Muscle layer of colon (tissue), 2 donors: ENCODE measurements around the gene MRPL20.

Experiments
- H3K27ac ChIP-seq: one replicate; pipeline ENCODE4 v1.7.0; 2013; ENCODE audit warnings: low read depth, mild to moderate bottlenecking, low read length, moderate library complexity
- H3K27me3 ChIP-seq, 2 donors: one replicate each; pipeline ENCODE4 v1.7.0; 2013; ENCODE audit warnings: low read length in 2 of 2, mild to moderate bottlenecking in 2 of 2; ENCODE audit not compliant: insufficient read depth in 2 of 2, control insufficient read depth in 1 of 2
- H3K36me3 ChIP-seq: one replicate; pipeline ENCODE4 v1.7.0; 2013; ENCODE audit warnings: mild to moderate bottlenecking, low read length; ENCODE audit not compliant: insufficient read depth
- H3K4me1 ChIP-seq: one replicate; pipeline ENCODE4 v1.7.0; 2013; ENCODE audit warnings: mild to moderate bottlenecking, low read length; ENCODE audit not compliant: insufficient read depth
- H3K4me3 ChIP-seq, 2 donors: one replicate each; pipeline ENCODE4 v1.7.0; 2013; ENCODE audit warnings: low read length in 2 of 2, low read depth in 1 of 2, mild to moderate bottlenecking in 1 of 2, moderate library complexity in 1 of 2
- H3K9ac ChIP-seq: one replicate; pipeline ENCODE4 v1.7.0; 2013; ENCODE audit warnings: low read length
- H3K9me3 ChIP-seq: one replicate; pipeline ENCODE4 v1.7.0; 2013; ENCODE audit warnings: mild to moderate bottlenecking, low read length
- donor health status: abdominal sarcoma.
- donor health status: Adenocarcinoma of cecum.

MRPL20 gene

GRCh38 chr1:1442069-1442770 is 35.1 kb upstream of the MRPL20 start:
- Histone ChIP-seq H3K36me3 (no peaks in the 10 kb centered on the region), H3K9me3 (no peaks in the 10 kb centered on the region), H3K27ac (no peak overlapping the region), H3K27me3 (no peaks in the 10 kb centered on the region), H3K4me1 (peaks cover 23% of the 10 kb centered on the region), H3K4me3 (no peak overlapping the region), H3K9ac (no peak overlapping the region)

DNA sequence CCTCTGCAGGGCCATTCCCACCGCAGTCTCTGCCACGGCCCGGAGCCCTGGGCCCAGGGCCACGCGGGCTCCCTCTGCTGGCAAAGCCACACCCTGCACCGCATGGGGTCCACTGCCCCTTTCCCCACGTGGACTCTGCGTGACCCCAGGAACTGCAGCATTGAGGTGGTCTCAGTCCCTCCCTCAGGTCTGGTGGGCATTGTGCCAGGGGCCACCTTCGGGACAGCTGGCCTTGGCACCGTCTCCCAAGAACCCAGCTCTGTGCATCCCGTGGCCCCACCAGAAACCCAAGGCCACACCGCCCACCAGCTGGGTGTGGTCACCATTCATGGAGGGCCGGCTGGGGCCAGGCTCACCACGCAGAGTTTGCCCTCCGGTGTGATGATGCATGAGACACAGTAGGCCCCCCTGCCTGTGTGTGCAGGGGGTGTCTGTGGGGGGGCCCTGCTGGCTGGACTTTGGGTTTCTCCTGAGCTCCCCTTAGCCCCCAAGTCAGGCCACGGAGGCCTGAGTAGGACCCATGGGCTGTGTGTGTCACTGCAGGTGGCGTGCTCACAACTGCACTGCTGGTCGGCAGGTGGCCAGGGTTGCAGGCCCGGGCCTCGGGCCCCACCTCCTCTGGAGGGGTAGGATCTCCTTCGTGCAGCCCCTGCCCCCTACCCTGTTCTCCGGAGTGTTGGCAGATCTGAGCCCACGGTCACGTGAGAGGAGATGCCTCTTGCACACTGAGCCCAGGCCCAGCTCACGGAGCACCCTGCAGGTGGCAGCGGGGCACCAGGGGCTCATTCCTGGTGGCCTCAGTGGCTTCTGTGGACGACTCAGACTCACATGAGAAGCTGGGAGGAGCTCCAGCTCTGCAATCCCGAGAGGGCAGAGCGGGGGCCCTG is 34.2 kb upstream of the MRPL20 start:
- H3K27ac ChIP-seq: no peak overlapping the region
- H3K9ac ChIP-seq: no peak overlapping the region
- no peaks in the 10 kb centered on the region for H3K27me3 ChIP-seq
- no peaks in the 10 kb centered on the region for H3K36me3 ChIP-seq
- peaks cover 31% of the 10 kb centered on the region for H3K4me1 ChIP-seq
- no peak overlapping the region for H3K4me3 ChIP-seq
- H3K9me3 ChIP-seq: no peaks in the 10 kb centered on the region

DNA sequence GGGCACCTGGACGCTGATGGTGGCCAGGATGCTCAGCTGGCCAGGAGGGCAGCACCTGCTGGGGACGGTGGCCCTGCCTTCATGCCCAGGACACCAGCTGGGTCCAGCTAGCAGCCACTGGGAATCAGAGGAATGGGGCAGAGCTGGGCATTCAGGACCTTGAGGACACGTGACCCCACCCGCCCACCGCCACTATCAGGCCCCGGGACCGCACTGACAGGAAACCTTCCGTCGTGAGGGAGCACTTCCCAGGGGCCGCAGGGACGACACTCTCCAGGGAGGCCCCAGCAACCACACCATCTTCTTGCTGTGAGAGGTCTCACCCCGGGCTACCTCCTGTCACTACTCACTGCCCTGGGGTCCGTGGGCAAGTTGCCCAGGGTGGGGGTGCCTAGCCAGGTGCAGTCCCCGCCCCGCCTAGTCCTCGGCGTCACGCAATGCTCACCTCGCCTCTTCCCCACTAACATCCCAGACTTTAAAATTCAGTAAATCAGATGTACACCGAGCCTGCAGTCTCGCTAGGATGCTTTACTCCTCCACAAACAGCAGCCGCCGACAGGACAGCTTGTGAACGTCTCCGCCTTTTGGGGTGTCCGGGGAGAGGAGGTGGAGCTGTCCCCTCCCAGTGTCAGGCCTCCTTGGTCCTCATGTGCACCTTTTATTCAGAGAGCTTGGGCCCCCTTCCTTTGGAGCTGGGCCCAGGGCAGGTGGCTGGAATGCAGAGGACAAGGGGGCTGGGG is 33.3 kb upstream of the MRPL20 start:
- Histone ChIP-seq H3K9ac (no peak overlapping the region), H3K27ac (no peak overlapping the region), H3K4me1 (peaks cover 34% of the 10 kb centered on the region)

DNA sequence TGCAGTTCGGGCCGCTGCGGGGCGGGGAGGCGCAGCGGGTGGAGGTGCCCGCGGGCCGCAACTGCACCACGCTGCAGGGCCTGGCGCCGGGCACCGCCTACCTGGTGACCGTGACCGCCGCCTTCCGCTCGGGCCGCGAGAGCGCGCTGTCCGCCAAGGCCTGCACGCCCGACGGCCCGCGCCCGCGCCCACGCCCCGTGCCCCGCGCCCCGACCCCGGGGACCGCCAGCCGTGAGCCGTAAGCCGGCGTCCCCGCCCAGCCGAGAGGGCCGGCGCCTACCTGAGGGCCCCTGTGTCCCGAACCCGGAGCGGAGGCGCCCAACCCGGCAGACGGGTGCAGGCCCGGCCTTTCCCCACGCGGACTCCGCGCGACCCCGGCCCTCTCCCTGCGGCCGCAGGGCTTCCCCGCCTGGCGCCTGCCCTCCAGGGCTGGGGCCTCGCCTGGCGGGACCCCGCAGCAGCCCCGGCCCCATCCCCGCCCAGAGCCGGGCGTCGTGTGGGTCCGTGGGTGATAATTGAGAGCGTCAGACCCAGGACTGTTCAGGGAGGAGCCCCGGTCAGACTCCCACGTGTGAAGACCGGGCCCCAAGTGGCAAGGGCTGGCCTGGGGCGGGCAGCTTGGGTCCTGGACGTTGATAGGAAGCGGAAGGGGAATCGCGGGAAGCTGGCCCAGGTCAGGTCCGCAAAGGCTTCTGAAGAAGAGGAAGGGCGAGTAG is 32.6 kb upstream of the MRPL20 start:
- Histone ChIP-seq H3K4me3 (no peak overlapping the region), H3K9ac (no peak overlapping the region), H3K27me3 (no peaks in the 10 kb centered on the region), H3K27ac (no peak overlapping the region), H3K36me3 (no peaks in the 10 kb centered on the region), H3K9me3 (no peaks in the 10 kb centered on the region), H3K4me1 (peaks cover 40% of the 10 kb centered on the region)

More for the DNA sequence above, 33.3 kb upstream of the MRPL20 start:
- no peak overlapping the region for H3K4me3 ChIP-seq
- no peaks in the 10 kb centered on the region for H3K9me3 ChIP-seq
- no peaks in the 10 kb centered on the region for H3K27me3 ChIP-seq
- no peaks in the 10 kb centered on the region for H3K36me3 ChIP-seq

- H3K4me3 ChIP-seq: no peak overlapping the region
- H3K36me3 ChIP-seq: no peaks in the 10 kb centered on the region
- H3K9me3 ChIP-seq: no peaks in the 10 kb centered on the region
- no peaks in the 10 kb centered on the region for H3K27me3 ChIP-seq
- no peak overlapping the region for H3K9ac ChIP-seq
- no peak overlapping the region for H3K27ac ChIP-seq
- H3K4me1 ChIP-seq: peaks cover 50% of the 10 kb centered on the region
Measured at GRCh38 chr1:1438531-1439381, 31.7 kb upstream of the MRPL20 start.

DNA sequence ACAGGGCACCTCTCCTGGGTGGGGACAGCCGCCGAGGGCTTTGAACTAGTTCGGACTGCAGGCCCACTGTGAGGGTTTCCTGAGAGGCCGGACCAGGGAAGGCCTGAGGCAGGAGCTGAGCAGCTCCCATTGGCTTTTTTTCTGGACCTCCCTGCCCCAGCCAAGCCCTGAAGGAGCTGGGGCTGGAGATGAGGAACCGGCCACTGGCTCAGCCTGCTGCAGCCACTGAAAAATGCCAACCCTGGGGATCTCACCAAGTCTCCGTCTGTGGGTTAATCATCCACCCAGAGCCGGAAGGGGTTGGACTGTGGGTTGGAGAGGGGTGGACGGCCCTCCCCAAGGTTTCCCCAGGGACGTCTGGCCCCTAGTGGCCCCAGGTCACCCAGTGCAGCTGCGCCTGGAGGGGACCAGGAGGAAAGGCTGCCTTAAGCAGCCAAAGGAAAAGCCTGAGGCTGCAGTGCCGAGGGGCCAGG is 30.8 kb upstream of the MRPL20 start:
- H3K4me1 ChIP-seq: peaks cover 58% of the 10 kb centered on the region

DNA sequence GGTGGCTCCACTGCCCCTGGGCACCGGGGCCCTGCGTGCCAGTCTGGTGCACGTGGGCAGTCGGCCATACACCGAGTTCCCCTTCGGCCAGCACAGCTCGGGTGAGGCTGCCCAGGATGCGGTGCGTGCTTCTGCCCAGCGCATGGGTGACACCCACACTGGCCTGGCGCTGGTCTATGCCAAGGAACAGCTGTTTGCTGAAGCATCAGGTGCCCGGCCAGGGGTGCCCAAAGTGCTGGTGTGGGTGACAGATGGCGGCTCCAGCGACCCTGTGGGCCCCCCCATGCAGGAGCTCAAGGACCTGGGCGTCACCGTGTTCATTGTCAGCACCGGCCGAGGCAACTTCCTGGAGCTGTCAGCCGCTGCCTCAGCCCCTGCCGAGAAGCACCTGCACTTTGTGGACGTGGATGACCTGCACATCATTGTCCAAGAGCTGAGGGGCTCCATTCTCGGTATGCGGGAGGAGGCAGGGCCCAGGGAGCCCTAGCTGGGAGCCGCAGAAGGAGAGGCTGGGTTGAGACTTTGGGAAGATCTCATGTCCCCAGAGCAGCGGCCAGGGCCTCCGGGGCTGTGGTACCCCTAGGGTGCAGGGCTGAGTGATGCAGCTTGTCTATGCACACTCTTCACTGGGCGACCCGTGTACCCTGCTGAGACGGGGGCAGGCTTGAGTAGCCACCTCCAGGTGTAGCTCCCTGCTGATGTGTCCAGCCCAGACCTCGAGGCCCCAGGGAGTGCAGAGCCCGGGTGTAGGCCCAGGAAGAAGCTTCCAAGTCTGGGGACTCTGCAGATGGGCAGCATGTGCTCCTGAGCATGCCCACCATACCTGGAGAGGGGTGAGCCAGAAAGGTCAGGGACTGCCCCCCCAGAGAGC is 30.2 kb upstream of the MRPL20 start:
- H3K4me1 ChIP-seq: peaks cover 64% of the 10 kb centered on the region
- H3K9ac ChIP-seq: no peak overlapping the region
- no peak overlapping the region for H3K27ac ChIP-seq

More for the DNA sequence above, 30.8 kb upstream of the MRPL20 start:
- Histone ChIP-seq H3K9ac (no peak overlapping the region), H3K27me3 (no peaks in the 10 kb centered on the region), H3K27ac (no peak overlapping the region), H3K4me3 (no peak overlapping the region), H3K9me3 (no peaks in the 10 kb centered on the region), H3K36me3 (no peaks in the 10 kb centered on the region)

GRCh38 chr1:1436630-1437032 is 29.5 kb upstream of the MRPL20 start:
- peak overlapping the region; percentile 82 for H3K27ac ChIP-seq
- no peaks in the 10 kb centered on the region for H3K27me3 ChIP-seq
- no peak overlapping the region for H3K9ac ChIP-seq
- peaks cover 64% of the 10 kb centered on the region for H3K4me1 ChIP-seq
- H3K4me3 ChIP-seq: peak overlapping the region; percentile 52 to 74
- no peaks in the 10 kb centered on the region for H3K36me3 ChIP-seq
- no peaks in the 10 kb centered on the region for H3K9me3 ChIP-seq

More for the DNA sequence above, 30.2 kb upstream of the MRPL20 start:
- Histone ChIP-seq H3K9me3 (no peaks in the 10 kb centered on the region), H3K36me3 (no peaks in the 10 kb centered on the region), H3K27me3 (no peaks in the 10 kb centered on the region), H3K4me3 (peak overlapping the region in 1 of 2 donors; percentile 74)

DNA sequence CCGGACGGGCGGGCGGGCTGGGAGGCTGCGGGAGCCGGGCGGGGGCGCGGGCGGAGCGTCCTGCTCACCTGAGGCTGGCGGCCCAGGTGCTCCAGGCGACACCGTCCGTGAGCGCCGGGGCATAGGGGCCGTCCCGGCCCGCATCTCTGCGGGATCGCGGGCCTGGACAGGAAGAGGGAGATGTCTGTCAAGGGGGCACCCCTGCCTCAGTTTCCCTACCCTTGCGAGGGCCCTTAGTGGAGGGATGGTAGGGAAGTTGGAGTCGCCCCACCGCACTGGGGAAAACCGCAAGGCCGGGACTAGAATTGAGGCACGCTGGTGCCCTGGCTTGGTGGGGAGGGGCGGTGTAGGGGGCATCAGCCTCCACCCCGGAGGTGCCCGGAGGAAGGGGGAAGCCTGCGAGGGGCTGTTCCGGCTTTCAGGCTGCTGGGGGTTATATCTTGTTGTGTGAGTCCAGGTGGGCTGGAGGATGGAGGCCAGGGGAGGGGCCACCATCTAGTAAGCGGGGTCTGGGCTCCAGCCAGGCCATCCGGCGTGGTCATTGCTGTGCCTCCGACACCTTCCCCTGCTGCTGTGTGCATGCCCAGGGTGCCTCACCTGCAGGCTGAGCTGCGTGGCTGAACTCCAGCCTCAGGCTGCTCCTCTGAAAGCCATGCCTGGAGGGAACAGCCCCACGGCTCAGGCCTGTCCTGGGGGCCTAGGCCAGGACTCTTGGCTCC is 29.0 kb upstream of the MRPL20 start:
- H3K36me3 ChIP-seq: no peaks in the 10 kb centered on the region
- no peaks in the 10 kb centered on the region for H3K9me3 ChIP-seq
- H3K4me3 ChIP-seq: peak overlapping the region; percentile 52 to 74
- H3K27me3 ChIP-seq: no peaks in the 10 kb centered on the region
- H3K4me1 ChIP-seq: peaks cover 64% of the 10 kb centered on the region
- peak overlapping the region; percentile 82 for H3K27ac ChIP-seq
- H3K9ac ChIP-seq: no peak overlapping the region
